NCI-H1694 treated with DMSO at 0.1 percent for 48 hours (cell line): Measurements from ENCODE around the gene ALS2CL.
A peak's percentile ranks its signal among the peaks of the same experiment; 100 is the strongest.
"Not testable (repeated sequence)": the region's sequence is repeated elsewhere in the genome, so short reads cannot be mapped to it uniquely, and the experiment has no call there.

ENCODE experiments used
- DNase-seq: peaks from one replicate; lab custom pipeline; 2025; lab: John Stamatoyannopoulos, UW

Gene ALS2CL

GRCh38 chr3:46715507-46716175 is 22.2 kb upstream of the ALS2CL start:
- DNase-seq, result no peak

GRCh38 chr3:46714728-46715506 is 21.4 kb upstream of the ALS2CL start:
- no peak for DNase-seq

GRCh38 chr3:46713898-46714552 is 20.5 kb upstream of the ALS2CL start:
- no peak for DNase-seq

GRCh38 chr3:46713050-46713897 is 19.8 kb upstream of the ALS2CL start:
- no peak for DNase-seq

GRCh38 chr3:46712191-46713049 is 18.9 kb upstream of the ALS2CL start:
- DNase-seq, result no peak

GRCh38 chr3:46711760-46712159 is 18.3 kb upstream of the ALS2CL start:
- no peak for DNase-seq

- no peak for DNase-seq
Measured at GRCh38 chr3:46711305-46711704, 17.8 kb upstream of the ALS2CL start.

GRCh38 chr3:46710671-46711295 is 17.3 kb upstream of the ALS2CL start:
- no peak for DNase-seq

- no peak for DNase-seq
Measured at GRCh38 chr3:46710229-46710628, 16.8 kb upstream of the ALS2CL start.

GRCh38 chr3:46709721-46710120 is 16.2 kb upstream of the ALS2CL start:
- no peak for DNase-seq

- no peak for DNase-seq
Measured at GRCh38 chr3:46709157-46709654, 15.7 kb upstream of the ALS2CL start.

GRCh38 chr3:46708401-46709156 is 15.1 kb upstream of the ALS2CL start:
- no peak for DNase-seq

GRCh38 chr3:46707601-46708011 is 14.1 kb upstream of the ALS2CL start:
- DNase-seq, result no peak

- no peak for DNase-seq
Measured at GRCh38 chr3:46706771-46707582, 13.5 kb upstream of the ALS2CL start.

- no peak for DNase-seq
Measured at GRCh38 chr3:46705751-46706552, 12.5 kb upstream of the ALS2CL start.

GRCh38 chr3:46705022-46705530 is 11.6 kb upstream of the ALS2CL start:
- peak; percentile 26 for DNase-seq

GRCh38 chr3:46704346-46704745 is 10.9 kb upstream of the ALS2CL start:
- DNase-seq, result not testable (repeated sequence)

GRCh38 chr3:46703013-46703520 is 9.6 kb upstream of the ALS2CL start:
- DNase-seq, result no peak
